Activated CD4-positive, alpha-beta T cell treated with anti-CD3 and anti-CD28 coated beads, Interleukin-2, amount 10 ng/mL, durations not matched to agents 7 days and 5 days (primary cell): ENCODE results near the gene FCRL5. TPM values are rescaled to one million over a fixed set of nuclear protein-coding genes. Genes with fewer than 3 reads are reported as not detected.

Experiments
- CTCF ChIA-PET: fragments of 350-600 bp; sonication (Branson Sonifier 250); formaldehyde crosslinking; loops from one replicate; lab custom pipeline; 2021; ENCODE audit warnings: antibody characterized with exemption; lab: Charles Lee
- POLR2A ChIA-PET: fragments of 350-600 bp; sonication (Branson Sonifier 250); formaldehyde crosslinking; loops from one replicate; lab custom pipeline; 2021; ENCODE audit warnings: antibody characterized with exemption; lab: Charles Lee
- DNase-seq: peaks from one replicate; pipeline ENCODE4 v3.0.0-alpha.2; 2020
- H3K27ac Mint-ChIP-seq: one replicate; pipeline ENCODE4 v1.8.0; 2021; ENCODE audit warnings: mild to moderate bottlenecking, moderate library complexity, mixed read lengths
- H3K27me3 Mint-ChIP-seq: one replicate; pipeline ENCODE4 v1.8.0; 2021; ENCODE audit warnings: mixed read lengths
- H3K36me3 Mint-ChIP-seq: one replicate; pipeline ENCODE4 v1.8.0; 2021; ENCODE audit warnings: low read depth, mixed read lengths
- H3K4me1 Mint-ChIP-seq: one replicate; pipeline ENCODE4 v1.8.0; 2021; ENCODE audit warnings: mixed read lengths
- H3K4me3 Mint-ChIP-seq: one replicate; pipeline ENCODE4 v1.8.0; 2021; ENCODE audit warnings: mild to moderate bottlenecking, moderate library complexity, mixed read lengths
- H3K9me3 Mint-ChIP-seq: one replicate; pipeline ENCODE4 v1.8.0; 2021; ENCODE audit warnings: mixed read lengths
- total RNA-seq, 2 experiments: library from RNA; stranded (reverse); gene quantifications; one replicate each; pipeline ENCODE4 v1.2.3, GENCODE V29; 2021

The FCRL5 gene
- total RNA-seq, 2 experiments from 2014 or later, result not detected

DNA sequence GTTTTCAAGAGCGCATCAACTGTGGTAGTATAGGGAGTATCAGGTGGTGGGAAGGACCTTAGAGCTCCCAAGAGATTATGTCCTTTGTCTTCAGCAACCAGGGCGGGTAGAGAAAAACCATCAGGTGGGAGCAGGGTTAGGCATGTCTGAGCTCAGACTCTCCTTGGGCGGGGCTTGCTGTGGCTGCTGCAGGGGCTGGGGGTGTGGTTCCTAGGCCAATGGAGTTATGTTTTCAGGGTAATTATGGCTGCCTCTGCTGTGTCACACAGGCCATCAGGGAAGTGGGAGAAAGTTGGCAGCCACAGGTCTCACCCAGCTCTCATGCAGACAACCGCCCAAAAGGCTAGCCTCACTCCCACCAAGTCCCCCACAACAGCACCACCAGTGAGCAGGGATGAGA, 74.9 kb downstream of the FCRL5 start:
- Mint-ChIP-seq H3K36me3 (no peaks in the 10 kb centered on the region), H3K4me3 (no peak overlapping the region), H3K4me1 (no peaks in the 10 kb centered on the region), H3K27me3 (peaks cover 15% of the 10 kb centered on the region), H3K9me3 (peaks cover 5% of the 10 kb centered on the region), H3K27ac (no peak overlapping the region)
- DNase-seq, result no peak
- ChIA-PET POLR2A (no interaction called here), CTCF (no interaction called here)

DNA sequence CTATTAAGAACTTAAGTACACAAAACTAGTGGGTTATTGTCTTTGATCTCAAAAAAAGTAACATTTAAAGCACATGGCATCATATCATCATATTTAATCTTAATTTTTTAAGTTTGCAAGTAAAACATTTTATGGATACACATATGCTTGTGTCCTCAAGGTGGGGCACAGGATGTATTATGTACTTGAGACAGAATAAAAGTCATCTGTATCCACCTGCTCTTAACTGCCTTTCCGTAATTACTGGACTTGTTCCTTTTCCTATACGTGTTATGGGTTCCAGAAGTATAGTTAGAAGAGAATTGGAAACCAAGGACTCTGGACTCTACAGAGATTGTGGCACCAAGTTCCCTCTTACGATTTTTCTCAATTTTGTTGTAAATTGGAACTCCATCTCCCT, 79.4 kb downstream of the FCRL5 start:
- DNase-seq, result no peak
- H3K4me1 Mint-ChIP-seq, result no peaks in the 10 kb centered on the region
- no peaks in the 10 kb centered on the region for H3K36me3 Mint-ChIP-seq
- H3K27ac Mint-ChIP-seq, result no peak overlapping the region
- ChIA-PET POLR2A (no interaction called here), CTCF (no interaction called here)
- H3K4me3 Mint-ChIP-seq, result no peak overlapping the region
- H3K27me3 Mint-ChIP-seq, result peaks cover 10% of the 10 kb centered on the region
- H3K9me3 Mint-ChIP-seq, result peaks cover 5% of the 10 kb centered on the region

DNA sequence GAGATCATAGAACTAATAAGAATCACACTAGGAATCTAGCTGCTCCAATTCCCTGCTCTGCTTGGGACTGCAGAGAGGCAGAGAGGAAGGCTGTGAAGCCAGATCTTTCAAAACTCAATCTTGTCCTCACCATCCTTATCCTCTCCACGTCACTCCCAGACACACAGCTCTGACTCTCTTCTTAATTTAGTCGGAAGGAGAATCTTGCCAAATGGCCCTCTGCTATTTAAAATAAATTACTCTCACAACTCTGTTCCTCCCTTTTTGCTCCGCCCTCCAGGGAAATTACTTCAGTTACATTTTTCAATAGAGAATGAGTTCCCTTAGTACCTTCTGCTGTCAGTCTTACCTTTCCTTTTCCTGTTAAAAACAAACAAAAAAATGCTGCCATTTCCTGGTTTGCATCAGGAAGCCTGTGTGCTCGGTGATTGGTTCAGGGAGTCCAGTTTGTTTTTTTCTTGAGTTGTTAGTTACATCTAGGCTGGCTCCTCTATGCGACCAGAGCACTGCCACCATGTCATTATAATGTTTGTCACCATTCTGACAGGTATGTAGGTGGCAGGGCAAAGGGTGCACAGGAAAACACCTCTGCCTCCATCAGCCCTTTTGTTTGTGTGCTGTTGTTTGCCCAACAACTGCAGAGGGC, 80.1 kb downstream of the FCRL5 start:
- ChIA-PET CTCF (no interaction called here), POLR2A (no interaction called here)
- Mint-ChIP-seq H3K9me3 (peaks cover 5% of the 10 kb centered on the region), H3K27me3 (peaks cover 12% of the 10 kb centered on the region), H3K27ac (no peak overlapping the region), H3K4me1 (no peaks in the 10 kb centered on the region), H3K36me3 (no peaks in the 10 kb centered on the region), H3K4me3 (no peak overlapping the region)
- no peak for DNase-seq

DNA sequence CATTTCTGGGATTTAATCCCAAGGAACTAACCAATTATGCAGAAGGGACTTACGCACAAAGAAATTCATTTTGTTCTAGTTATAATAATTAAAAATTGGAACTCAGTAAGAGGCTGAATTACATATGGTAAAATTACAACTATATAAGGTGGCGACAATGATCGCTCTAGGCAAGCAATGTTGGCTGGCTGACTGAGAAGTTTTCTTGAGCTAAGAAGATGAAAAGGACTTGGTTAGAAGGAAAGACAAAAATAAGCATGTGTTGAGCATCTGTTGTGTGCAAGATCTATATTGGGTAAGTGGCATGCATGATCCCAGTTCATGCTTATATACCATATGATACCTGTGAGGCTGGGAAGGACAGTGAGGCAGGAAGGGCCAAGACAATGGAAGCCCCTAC, 80.8 kb downstream of the FCRL5 start:
- CTCF ChIA-PET, result no interaction called here
- Mint-ChIP-seq H3K27ac (no peak overlapping the region), H3K4me1 (no peaks in the 10 kb centered on the region), H3K9me3 (peaks cover 5% of the 10 kb centered on the region), H3K36me3 (no peaks in the 10 kb centered on the region), H3K27me3 (peaks cover 12% of the 10 kb centered on the region), H3K4me3 (no peak overlapping the region)
- DNase-seq, result no peak
- POLR2A ChIA-PET, result no interaction called here

DNA sequence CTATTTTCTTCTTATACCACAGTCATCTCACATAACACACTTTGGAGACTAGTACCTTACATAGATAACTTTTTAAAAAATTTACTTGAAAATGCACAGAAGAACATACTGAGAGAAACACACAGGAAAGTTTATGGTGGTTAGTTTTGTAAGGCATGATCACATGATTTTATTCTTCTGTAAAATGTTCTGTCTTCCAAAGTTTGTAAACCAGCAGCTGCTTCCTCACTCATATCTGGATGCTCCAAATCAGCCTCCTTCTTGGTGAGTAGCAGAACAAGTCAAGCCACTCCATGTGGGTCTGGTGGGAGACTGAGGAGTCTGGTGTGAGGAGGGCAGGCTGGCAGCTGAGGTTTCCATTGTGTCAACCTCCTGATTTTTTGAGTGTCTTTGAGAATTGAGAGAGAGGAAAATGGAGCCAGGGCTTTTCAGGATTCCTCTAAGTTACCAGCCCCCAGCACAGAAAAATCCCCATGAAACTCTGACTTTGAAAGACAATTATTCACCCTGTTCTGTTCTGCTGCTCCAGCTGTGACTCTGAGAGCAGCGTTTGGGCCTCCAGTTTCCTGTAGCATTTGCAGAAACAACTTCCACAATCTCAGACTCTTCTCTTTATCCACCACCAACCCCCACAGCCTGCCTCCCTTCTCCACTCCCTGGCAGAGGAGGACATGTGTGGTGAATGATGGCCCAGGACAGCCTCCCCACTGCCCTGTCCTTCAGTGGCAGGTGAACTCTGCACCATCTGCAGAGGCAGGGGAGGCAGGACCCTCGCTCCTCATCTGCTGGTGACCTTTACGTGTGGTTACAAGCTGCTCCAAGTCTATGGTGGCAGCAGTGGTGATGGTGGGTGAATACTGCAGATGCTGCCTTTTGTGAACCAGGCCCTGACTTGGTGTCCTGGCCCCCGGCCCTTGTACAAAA, 82.3 kb downstream of the FCRL5 start:
- CTCF ChIA-PET, result no interaction called here
- Mint-ChIP-seq H3K36me3 (no peaks in the 10 kb centered on the region), H3K4me3 (no peak overlapping the region), H3K9me3 (peaks cover 2% of the 10 kb centered on the region), H3K27ac (no peak overlapping the region), H3K27me3 (peaks cover 11% of the 10 kb centered on the region), H3K4me1 (no peaks in the 10 kb centered on the region)
- no peak for DNase-seq
- POLR2A ChIA-PET, result no interaction called here

DNA sequence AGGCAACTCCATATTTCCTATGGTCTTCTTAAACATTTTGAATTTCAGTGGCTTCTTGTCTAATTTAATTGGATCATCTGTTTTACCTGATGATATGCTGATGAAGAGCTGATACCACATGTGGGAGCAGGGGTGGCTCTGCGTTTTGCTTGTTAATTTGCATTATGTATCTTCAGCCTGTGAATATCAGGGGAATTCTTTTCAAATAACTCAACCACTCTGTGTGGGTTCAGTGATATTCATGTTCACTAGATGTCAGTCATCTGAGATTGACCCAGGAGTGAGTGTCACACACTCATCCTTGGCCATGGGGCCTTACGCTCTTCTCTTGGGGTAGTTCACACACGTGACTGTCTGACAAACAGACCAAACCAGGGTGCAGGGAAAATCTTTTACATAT, 83.0 kb downstream of the FCRL5 start:
- Mint-ChIP-seq H3K4me1 (no peaks in the 10 kb centered on the region), H3K27me3 (peaks cover 8% of the 10 kb centered on the region), H3K36me3 (no peaks in the 10 kb centered on the region), H3K27ac (no peak overlapping the region), H3K9me3 (no peaks in the 10 kb centered on the region), H3K4me3 (no peak overlapping the region)
- CTCF ChIA-PET, result no interaction called here
- DNase-seq, result no peak
- POLR2A ChIA-PET, result no interaction called here

DNA sequence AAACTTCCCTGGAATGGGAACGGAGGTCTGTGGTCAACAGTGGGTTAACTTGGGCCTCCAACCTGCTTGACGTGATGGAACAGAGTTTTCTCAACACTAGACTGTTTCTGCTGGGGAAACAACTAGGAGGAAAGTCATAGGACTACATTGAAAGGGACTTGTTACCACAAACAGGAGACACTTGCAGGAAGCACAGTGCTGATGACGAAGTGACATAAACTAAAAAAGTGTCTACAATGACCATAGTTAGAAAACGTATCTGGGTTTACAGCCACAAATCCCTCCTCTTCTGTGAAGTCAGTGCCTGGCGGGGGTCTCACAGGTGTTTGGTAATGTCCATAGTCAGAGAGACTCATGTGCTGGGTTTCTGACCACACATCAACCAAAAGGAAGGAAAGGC, 86.3 kb downstream of the FCRL5 start:
- no peaks in the 10 kb centered on the region for H3K9me3 Mint-ChIP-seq
- H3K27ac Mint-ChIP-seq, result no peak overlapping the region
- no peaks in the 10 kb centered on the region for H3K4me1 Mint-ChIP-seq
- ChIA-PET POLR2A (no interaction called here), CTCF (no interaction called here)
- DNase-seq, result no peak
- H3K27me3 Mint-ChIP-seq, result peaks cover 5% of the 10 kb centered on the region
- H3K36me3 Mint-ChIP-seq, result no peaks in the 10 kb centered on the region
- no peak overlapping the region for H3K4me3 Mint-ChIP-seq

Other genes with a start within 250 kb of the FCRL5 start
- not detected for gene FCRL4, start 45.6 kb upstream of the FCRL5 start, total RNA-seq
- gene FCRL3, start 148.3 kb upstream of the FCRL5 start, total RNA-seq, result under 1 TPM; 0.10 to 0.20 TPM
- not detected for gene FCRL2, start 224.6 kb upstream of the FCRL5 start, total RNA-seq